Mucosa of gallbladder (tissue), 1 donor: ENCODE measurements around the gene SLC16A12. TPM values are rescaled to one million over a fixed set of nuclear protein-coding genes. Genes with fewer than 3 reads are reported as not detected.
"Not testable (repeated sequence)": the region's sequence is repeated elsewhere in the genome, so short reads cannot be mapped to it uniquely, and the experiment has no call there.

Experiments used
- DNase-seq: peaks from one replicate; pipeline ENCODE4 v3.0.0-alpha.2; 2020; ENCODE audit warnings: low spot score
- total RNA-seq: library from RNA; stranded (reverse); gene quantifications from one replicate; pipeline ENCODE4 v1.2.1, GENCODE V29; 2021
- donor health status: DM: no; HTN: no; CAD: no.

The SLC16A12 gene
- total RNA-seq, 1 donor from 2014 or later = 0.43 TPM

GRCh38 chr10:89421018-89421476 is 114.3 kb downstream of the SLC16A12 start:
- no peak for DNase-seq

- DNase-seq = no peak
Observed at GRCh38 chr10:89419548-89419947, 115.8 kb downstream of the SLC16A12 start.

- DNase-seq = no peak
Observed at GRCh38 chr10:89416465-89416864, 118.9 kb downstream of the SLC16A12 start.

GRCh38 chr10:89414879-89415821 is 120.2 kb downstream of the SLC16A12 start:
- peak; percentile 29 for DNase-seq

GRCh38 chr10:89414146-89414878 is 121.1 kb downstream of the SLC16A12 start, which contains the start of gene IFIT5:
Gene IFIT5, plus strand, starts transcription at chr10:89414568. Its CDS starts 231 bp downstream, at chr10:89414799.
- peak; percentile 65 for DNase-seq

- no peak for DNase-seq
Observed at GRCh38 chr10:89413398-89413912, 121.9 kb downstream of the SLC16A12 start.

- DNase-seq = not testable (repeated sequence)
Observed at GRCh38 chr10:89412276-89412675, 123.1 kb downstream of the SLC16A12 start.

GRCh38 chr10:89411135-89411534 is 124.3 kb downstream of the SLC16A12 start:
- not testable (repeated sequence) for DNase-seq

GRCh38 chr10:89410551-89410950 is 124.8 kb downstream of the SLC16A12 start:
- not testable (repeated sequence) for DNase-seq

GRCh38 chr10:89409282-89409681 is 126.1 kb downstream of the SLC16A12 start:
- not testable (repeated sequence) for DNase-seq

GRCh38 chr10:89407792-89408191 is 127.6 kb downstream of the SLC16A12 start:
- DNase-seq = not testable (repeated sequence)

- DNase-seq = not testable (repeated sequence)
Observed at GRCh38 chr10:89406178-89406577, 129.2 kb downstream of the SLC16A12 start.

- peak; percentile 40 for DNase-seq
Observed at GRCh38 chr10:89404104-89405047, 131.0 kb downstream of the SLC16A12 start.

- DNase-seq = no peak
Observed at GRCh38 chr10:89403043-89403442, 132.4 kb downstream of the SLC16A12 start.

GRCh38 chr10:89399956-89400355 is 135.4 kb downstream of the SLC16A12 start:
- no peak for DNase-seq

- DNase-seq = no peak
Observed at GRCh38 chr10:89398003-89398749, 137.2 kb downstream of the SLC16A12 start.

GRCh38 chr10:89395141-89395540 is 140.3 kb downstream of the SLC16A12 start:
- DNase-seq = no peak

- DNase-seq = no peak
Observed at GRCh38 chr10:89393898-89394297, 141.5 kb downstream of the SLC16A12 start.

- peak; percentile 35 for DNase-seq
Observed at GRCh38 chr10:89392974-89393373, 142.4 kb downstream of the SLC16A12 start.
